Measurements from ENCODE around the gene MED13L. TPM values are rescaled to one million over a fixed set of nuclear protein-coding genes. Genes with fewer than 3 reads are reported as not detected.

The MED13L gene
- total and polyA plus RNA-seq, 2 donors (not counting 1 experiment from before 2014, with no cell fraction given), result 20.3 to 207 TPM

GRCh38 chr12:116201908-116202307 is 75.6 kb downstream of the MED13L start:
- Histone ChIP-seq H3K4me3 (ENCODE audit: control extremely low read depth in 1 of 5, extremely low read depth in 1 of 5, insufficient read depth in 1 of 5, low read depth in 2 of 5, low read length in 4 of 5) (no peak overlapping the region), H3K9ac (ENCODE audit: low read length) (no peak overlapping the region), H4K20me1 (ENCODE audit: control insufficient read depth, insufficient read depth, low read length, poor library complexity, severe bottlenecking) (peaks cover 24% of the 10 kb centered on the region), H3K27me3 (replicated peaks in 1 of 4; ENCODE audit: control extremely low read depth in 1 of 4, control insufficient read depth in 3 of 4, insufficient read depth in 4 of 4, low read length in 3 of 4) (no peaks in the 10 kb centered on the region), H3K27ac (ENCODE audit: low read length in 2 of 2) (peak overlapping the region in 1 of 2 donors; percentile 2), H3K9me3 (ENCODE audit: control extremely low read depth in 1 of 3, control insufficient read depth in 2 of 3, insufficient read depth in 1 of 3, low read length in 2 of 3) (no peaks in the 10 kb centered on the region), H3K4me1 (ENCODE audit: control insufficient read depth in 2 of 2, insufficient read depth in 2 of 2, low read length in 2 of 2) (peaks cover 8 to 15% of the 10 kb centered on the region in 2 donors), H2AFZ (ENCODE audit: insufficient read depth, low read depth, low read length, poor library complexity, severe bottlenecking) (no peak overlapping the region), H3K36me3 (replicated peaks in 1 of 2; ENCODE audit: control extremely low read depth in 1 of 2, control insufficient read depth in 1 of 2, extremely low read depth in 1 of 2, insufficient read depth in 2 of 2, low read length in 1 of 2) (peaks cover 0 to 8% of the 10 kb centered on the region in 2 experiments), H3K79me2 (ENCODE audit: control insufficient read depth, insufficient read depth, low read length) (peaks cover 92% of the 10 kb centered on the region), H3K4me2 (replicated peaks; ENCODE audit: low read depth, low read length, poor library complexity, severe bottlenecking) (no peak overlapping the region)
- no peak for ATAC-seq (ENCODE audit: low read depth)
- peaks cover 59% of the 10 kb centered on the region for H3K4me1 Mint-ChIP-seq
- no peak overlapping the region for H3K4me3 Mint-ChIP-seq
- POLR2A ChIA-PET, result no interaction called here
- CTCF ChIA-PET, result interaction anchor here (1.2 kb wide), 1 partner anchor 35 kb away, joined by 3 read pairs; no protein-coding TSS in a partner anchor
- H3K27me3 Mint-ChIP-seq, result no peaks in the 10 kb centered on the region
- H3K9me3 Mint-ChIP-seq (ENCODE audit: insufficient read depth), result no peaks in the 10 kb centered on the region
- intact Hi-C loops (cut with micrococcal nuclease), result loop anchor here (2.0 kb wide), 1 partner anchor 15 kb away; no protein-coding TSS in a partner anchor
- no peak for DNase-seq
- 100% methylated on average over 1 of the region's 1 CpG for WGBS (ENCODE audit: insufficient coverage)
- no peak overlapping the region for H3K27ac Mint-ChIP-seq
- no peak for TF ChIP-seq EZH2 (IDR thresholded peaks at IDR 0.05; ENCODE audit: borderline replicate concordance, insufficient read depth, low read depth, low read length, poor library complexity, severe bottlenecking)
- TF ChIP-seq, protein P1, sequence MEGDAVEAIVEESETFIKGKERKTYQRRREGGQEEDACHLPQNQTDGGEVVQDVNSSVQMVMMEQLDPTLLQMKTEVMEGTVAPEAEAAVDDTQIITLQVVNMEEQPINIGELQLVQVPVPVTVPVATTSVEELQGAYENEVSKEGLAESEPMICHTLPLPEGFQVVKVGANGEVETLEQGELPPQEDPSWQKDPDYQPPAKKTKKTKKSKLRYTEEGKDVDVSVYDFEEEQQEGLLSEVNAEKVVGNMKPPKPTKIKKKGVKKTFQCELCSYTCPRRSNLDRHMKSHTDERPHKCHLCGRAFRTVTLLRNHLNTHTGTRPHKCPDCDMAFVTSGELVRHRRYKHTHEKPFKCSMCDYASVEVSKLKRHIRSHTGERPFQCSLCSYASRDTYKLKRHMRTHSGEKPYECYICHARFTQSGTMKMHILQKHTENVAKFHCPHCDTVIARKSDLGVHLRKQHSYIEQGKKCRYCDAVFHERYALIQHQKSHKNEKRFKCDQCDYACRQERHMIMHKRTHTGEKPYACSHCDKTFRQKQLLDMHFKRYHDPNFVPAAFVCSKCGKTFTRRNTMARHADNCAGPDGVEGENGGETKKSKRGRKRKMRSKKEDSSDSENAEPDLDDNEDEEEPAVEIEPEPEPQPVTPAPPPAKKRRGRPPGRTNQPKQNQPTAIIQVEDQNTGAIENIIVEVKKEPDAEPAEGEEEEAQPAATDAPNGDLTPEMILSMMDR (IDR thresholded peaks at IDR 0.05), result no peak

DNA sequence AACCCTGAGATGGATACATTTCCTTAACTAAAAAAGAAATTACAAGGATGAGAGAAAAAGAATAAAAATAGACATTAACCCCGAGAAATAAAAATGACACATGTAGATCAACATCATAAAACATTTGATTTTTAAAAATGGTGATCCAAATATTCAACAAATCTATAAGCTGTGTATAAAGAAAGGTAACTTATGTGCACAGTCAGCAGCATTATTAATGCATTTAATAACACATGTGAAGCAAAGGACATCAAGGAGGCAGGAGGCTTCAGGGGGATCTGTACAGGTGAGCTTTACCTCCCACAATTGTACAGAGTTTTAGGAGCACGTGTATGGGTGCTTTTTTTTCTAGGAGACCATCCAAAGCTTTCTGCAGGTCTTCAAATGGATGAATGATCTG is 76.1 kb downstream of the MED13L start:
- H3K4me1 Mint-ChIP-seq, result peaks cover 58% of the 10 kb centered on the region
- CTCF ChIA-PET, result interaction anchor here (1.2 kb wide), 1 partner anchor 35 kb away, joined by 3 read pairs; no protein-coding TSS in a partner anchor

More for the DNA sequence above, 76.1 kb downstream of the MED13L start:
- TF ChIP-seq, protein P1 (IDR thresholded peaks at IDR 0.05), result no peak
- TF ChIP-seq EZH2 (IDR thresholded peaks at IDR 0.05; ENCODE audit: borderline replicate concordance, insufficient read depth, low read depth, low read length, poor library complexity, severe bottlenecking), result no peak
- Histone ChIP-seq H3K36me3 (replicated peaks in 1 of 2; ENCODE audit: control extremely low read depth in 1 of 2, control insufficient read depth in 1 of 2, extremely low read depth in 1 of 2, insufficient read depth in 2 of 2, low read length in 1 of 2) (peaks cover 0 to 8% of the 10 kb centered on the region in 2 experiments), H3K27ac (ENCODE audit: low read length in 2 of 2) (no peak overlapping the region), H4K20me1 (ENCODE audit: control insufficient read depth, insufficient read depth, low read length, poor library complexity, severe bottlenecking) (peaks cover 28% of the 10 kb centered on the region), H3K27me3 (replicated peaks in 1 of 4; ENCODE audit: control extremely low read depth in 1 of 4, control insufficient read depth in 3 of 4, insufficient read depth in 4 of 4, low read length in 3 of 4) (no peaks in the 10 kb centered on the region), H3K4me2 (replicated peaks; ENCODE audit: low read depth, low read length, poor library complexity, severe bottlenecking) (no peak overlapping the region), H3K9me3 (ENCODE audit: control extremely low read depth in 1 of 3, control insufficient read depth in 2 of 3, insufficient read depth in 1 of 3, low read length in 2 of 3) (no peaks in the 10 kb centered on the region), H3K4me3 (ENCODE audit: control extremely low read depth in 1 of 5, extremely low read depth in 1 of 5, insufficient read depth in 1 of 5, low read depth in 2 of 5, low read length in 4 of 5) (no peak overlapping the region), H3K79me2 (ENCODE audit: control insufficient read depth, insufficient read depth, low read length) (peaks cover 90% of the 10 kb centered on the region), H2AFZ (ENCODE audit: insufficient read depth, low read depth, low read length, poor library complexity, severe bottlenecking) (no peak overlapping the region), H3K4me1 (ENCODE audit: control insufficient read depth in 2 of 2, insufficient read depth in 2 of 2, low read length in 2 of 2) (peaks cover 9 to 21% of the 10 kb centered on the region in 2 donors), H3K9ac (ENCODE audit: low read length) (no peak overlapping the region)
- WGBS (ENCODE audit: insufficient coverage), result 100% methylated on average over 1 of the region's 2 CpGs
- intact Hi-C loops (cut with micrococcal nuclease), result loop anchor here (2.0 kb wide), 1 partner anchor 15 kb away; no protein-coding TSS in a partner anchor
- Mint-ChIP-seq H3K9me3 (ENCODE audit: insufficient read depth) (no peaks in the 10 kb centered on the region), H3K27me3 (no peaks in the 10 kb centered on the region), H3K27ac (no peak overlapping the region), H3K4me3 (no peak overlapping the region)
- POLR2A ChIA-PET, result no interaction called here
- DNase-seq (no peak), ATAC-seq (ENCODE audit: low read depth) (no peak)

Measured in B cell (primary cell).